ENCODE data around the gene PIEZO2.
"Not testable (repeated sequence)": the region's sequence is repeated elsewhere in the genome, so short reads cannot be mapped to it uniquely, and the experiment has no call there.

The PIEZO2 gene

GRCh38 chr18:11137400-11137799 is 12.0 kb downstream of the PIEZO2 start:
- no peaks in the 10 kb centered on the region for H3K36me3 ChIP-seq (ENCODE audit: low read depth)
- no peaks in the 10 kb centered on the region for H3K4me1 ChIP-seq (ENCODE audit: insufficient read depth, poor library complexity, severe bottlenecking)
- DNase-seq (ENCODE audit: low spot score) (no peak), ATAC-seq (ENCODE audit: low read depth) (no peak)
- no peaks in the 10 kb centered on the region for H3K9me3 ChIP-seq (ENCODE audit: severe bottlenecking)
- H3K27me3 ChIP-seq (ENCODE audit: insufficient read depth, poor library complexity, severe bottlenecking), result no peaks in the 10 kb centered on the region
- no peak overlapping the region for H3K4me3 ChIP-seq (ENCODE audit: severe bottlenecking)
- TF ChIP-seq CTCF (IDR thresholded peaks at IDR 0.05; ENCODE audit: poor library complexity, severe bottlenecking), result no peak
- no peak overlapping the region for H3K27ac ChIP-seq (ENCODE audit: poor library complexity, severe bottlenecking)

- no peak for ATAC-seq (ENCODE audit: low read depth)
Observed at GRCh38 chr18:11136241-11136640, 13.1 kb downstream of the PIEZO2 start.

GRCh38 chr18:11134940-11135339 is 14.4 kb downstream of the PIEZO2 start:
- Histone ChIP-seq H3K9me3 (ENCODE audit: severe bottlenecking) (no peaks in the 10 kb centered on the region), H3K27ac (ENCODE audit: poor library complexity, severe bottlenecking) (no peak overlapping the region), H3K4me1 (ENCODE audit: insufficient read depth, poor library complexity, severe bottlenecking) (no peaks in the 10 kb centered on the region), H3K36me3 (ENCODE audit: low read depth) (no peaks in the 10 kb centered on the region), H3K27me3 (ENCODE audit: insufficient read depth, poor library complexity, severe bottlenecking) (no peaks in the 10 kb centered on the region), H3K4me3 (ENCODE audit: severe bottlenecking) (no peak overlapping the region)
- no peak for TF ChIP-seq CTCF (IDR thresholded peaks at IDR 0.05; ENCODE audit: poor library complexity, severe bottlenecking)
- no peak for ATAC-seq (ENCODE audit: low read depth)
- no peak for DNase-seq (ENCODE audit: low spot score)

More at GRCh38 chr18:11136241-11136640, 13.1 kb downstream of the PIEZO2 start:
- Histone ChIP-seq H3K4me3 (ENCODE audit: severe bottlenecking) (no peak overlapping the region), H3K27ac (ENCODE audit: poor library complexity, severe bottlenecking) (no peak overlapping the region), H3K9me3 (ENCODE audit: severe bottlenecking) (no peaks in the 10 kb centered on the region), H3K4me1 (ENCODE audit: insufficient read depth, poor library complexity, severe bottlenecking) (no peaks in the 10 kb centered on the region), H3K36me3 (ENCODE audit: low read depth) (no peaks in the 10 kb centered on the region), H3K27me3 (ENCODE audit: insufficient read depth, poor library complexity, severe bottlenecking) (no peaks in the 10 kb centered on the region)
- TF ChIP-seq CTCF (IDR thresholded peaks at IDR 0.05; ENCODE audit: poor library complexity, severe bottlenecking), result no peak
- DNase-seq (ENCODE audit: low spot score), result no peak

- DNase-seq (ENCODE audit: low spot score); H3K36me3 ChIP-seq (ENCODE audit: low read depth); ATAC-seq (ENCODE audit: low read depth); H3K4me1 ChIP-seq (ENCODE audit: insufficient read depth, poor library complexity, severe bottlenecking); H3K4me3 ChIP-seq (ENCODE audit: severe bottlenecking); H3K27ac ChIP-seq (ENCODE audit: poor library complexity, severe bottlenecking); H3K27me3 ChIP-seq (ENCODE audit: insufficient read depth, poor library complexity, severe bottlenecking); H3K9me3 ChIP-seq (ENCODE audit: severe bottlenecking): not testable (repeated sequence)
Observed at GRCh38 chr18:11129059-11129458, 20.3 kb downstream of the PIEZO2 start.

- peaks cover 4% of the 10 kb centered on the region for H3K27me3 ChIP-seq (ENCODE audit: insufficient read depth, poor library complexity, severe bottlenecking)
- ATAC-seq (ENCODE audit: low read depth) (no peak), DNase-seq (ENCODE audit: low spot score) (no peak)
- no peak overlapping the region for H3K27ac ChIP-seq (ENCODE audit: poor library complexity, severe bottlenecking)
- TF ChIP-seq CTCF (IDR thresholded peaks at IDR 0.05; ENCODE audit: poor library complexity, severe bottlenecking), result no peak
- H3K36me3 ChIP-seq (ENCODE audit: low read depth), result no peaks in the 10 kb centered on the region
- H3K4me3 ChIP-seq (ENCODE audit: severe bottlenecking), result no peak overlapping the region
- no peaks in the 10 kb centered on the region for H3K4me1 ChIP-seq (ENCODE audit: insufficient read depth, poor library complexity, severe bottlenecking)
- no peaks in the 10 kb centered on the region for H3K9me3 ChIP-seq (ENCODE audit: severe bottlenecking)
Observed at GRCh38 chr18:11125492-11126315, 23.7 kb downstream of the PIEZO2 start.

Data from RWPE2 (cell line).